ENCODE results near the gene FIP1L1.

- TF ChIP-seq CBFB (CRISPR knock-in tag; IDR thresholded peaks at IDR 0.05; ENCODE audit: low read depth), result no peak
- TF ChIP-seq SP1 (CRISPR knock-in tag; conservative IDR thresholded peaks at IDR 0.05), result no peak
Measured at GRCh38 chr4:53376900-53377299, 541 bp upstream of the FIP1L1 start.

Data from WTC11 (cell line).